PC-3 (cell line): Measurements from ENCODE around the gene CCDC24.

Experiments used
- EZH2 ChIP-seq: fragments of 300-600 bp; sonication (generic); IDR thresholded peaks from one replicate; pipeline ENCODE4 v1.6.1; 2017; ENCODE audit warnings: antibody characterized with exemption, mild to moderate bottlenecking, low read length; ENCODE audit not compliant: unreplicated experiment
- EZH2phosphoT487 ChIP-seq: fragments of 300-600 bp; sonication (generic); IDR thresholded peaks from 2 replicates; pipeline ENCODE4 v1.6.1; 2018; ENCODE audit warnings: mild to moderate bottlenecking, antibody characterized with exemption, low read length, borderline replicate concordance
- TF ChIP-seq, protein P1 (sequence below): fragments of 300-600 bp; sonication (generic); conservative IDR thresholded peaks from 2 replicates; pipeline ENCODE4 v1.5.1; 2017; ENCODE audit warnings: antibody characterized with exemption, low read depth, mild to moderate bottlenecking, low read length

DNA sequence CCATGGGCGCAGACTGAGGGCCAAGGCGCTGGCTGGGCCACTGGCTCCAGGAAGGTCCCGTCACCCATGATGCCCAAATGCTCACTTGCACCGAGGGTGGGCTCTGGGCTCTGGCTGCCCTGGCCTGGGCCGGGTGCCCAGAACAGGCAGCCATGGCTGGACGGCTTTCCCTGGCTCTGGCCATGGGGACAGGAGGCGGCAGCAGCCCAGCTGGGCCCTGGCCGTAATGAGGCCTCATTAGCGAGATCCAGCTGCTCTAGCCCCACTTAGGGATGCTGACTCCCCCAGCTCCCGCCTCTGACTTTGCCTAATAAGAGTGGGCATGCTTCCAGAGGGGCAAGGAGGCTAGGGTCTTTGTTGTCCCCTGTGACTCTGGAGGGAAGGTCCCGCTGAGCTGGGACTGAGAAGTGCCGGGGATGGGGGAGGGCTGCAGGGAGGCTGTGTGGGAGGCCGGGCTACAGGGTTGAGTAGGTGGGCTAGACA, 28.1 kb downstream of the CCDC24 start:
- TF ChIP-seq, protein P1, sequence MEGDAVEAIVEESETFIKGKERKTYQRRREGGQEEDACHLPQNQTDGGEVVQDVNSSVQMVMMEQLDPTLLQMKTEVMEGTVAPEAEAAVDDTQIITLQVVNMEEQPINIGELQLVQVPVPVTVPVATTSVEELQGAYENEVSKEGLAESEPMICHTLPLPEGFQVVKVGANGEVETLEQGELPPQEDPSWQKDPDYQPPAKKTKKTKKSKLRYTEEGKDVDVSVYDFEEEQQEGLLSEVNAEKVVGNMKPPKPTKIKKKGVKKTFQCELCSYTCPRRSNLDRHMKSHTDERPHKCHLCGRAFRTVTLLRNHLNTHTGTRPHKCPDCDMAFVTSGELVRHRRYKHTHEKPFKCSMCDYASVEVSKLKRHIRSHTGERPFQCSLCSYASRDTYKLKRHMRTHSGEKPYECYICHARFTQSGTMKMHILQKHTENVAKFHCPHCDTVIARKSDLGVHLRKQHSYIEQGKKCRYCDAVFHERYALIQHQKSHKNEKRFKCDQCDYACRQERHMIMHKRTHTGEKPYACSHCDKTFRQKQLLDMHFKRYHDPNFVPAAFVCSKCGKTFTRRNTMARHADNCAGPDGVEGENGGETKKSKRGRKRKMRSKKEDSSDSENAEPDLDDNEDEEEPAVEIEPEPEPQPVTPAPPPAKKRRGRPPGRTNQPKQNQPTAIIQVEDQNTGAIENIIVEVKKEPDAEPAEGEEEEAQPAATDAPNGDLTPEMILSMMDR: no peak
- TF ChIP-seq EZH2 (no peak), EZH2phosphoT487 (no peak)
